Putamen (tissue), 1 donor: ENCODE results near the gene JAG2.

Experiments
- DNase-seq: peaks from one replicate; pipeline ENCODE4 v3.0.0-alpha.2; 2016; ENCODE audit warnings: low spot score

The JAG2 gene

GRCh38 chr14:105168496-105168978 lies at the start of gene JAG2:
Gene JAG2, minus strand, starts transcription at chr14:105168776. Its CDS starts 356 bp downstream, at chr14:105168420.
- peak; percentile 26 for DNase-seq

- no peak for DNase-seq
Observed at GRCh38 chr14:105217774-105218173, 49.2 kb upstream of the JAG2 start.

- DNase-seq: no peak
Observed at GRCh38 chr14:105216490-105217247, 48.1 kb upstream of the JAG2 start.

GRCh38 chr14:105215602-105216001 lies 47.0 kb upstream of the JAG2 start:
- no peak for DNase-seq

GRCh38 chr14:105214324-105214915 lies 45.8 kb upstream of the JAG2 start:
- DNase-seq: no peak

GRCh38 chr14:105213361-105213760 lies 44.8 kb upstream of the JAG2 start:
- no peak for DNase-seq

GRCh38 chr14:105212541-105213300 lies 44.1 kb upstream of the JAG2 start:
- no peak for DNase-seq

GRCh38 chr14:105211758-105212089 lies 43.1 kb upstream of the JAG2 start:
- DNase-seq: no peak

GRCh38 chr14:105211086-105211757 lies 42.6 kb upstream of the JAG2 start:
- no peak for DNase-seq

GRCh38 chr14:105210266-105211025 lies 41.9 kb upstream of the JAG2 start:
- no peak for DNase-seq

- DNase-seq: no peak
Observed at GRCh38 chr14:105209646-105210045, 41.1 kb upstream of the JAG2 start.

GRCh38 chr14:105209091-105209490 lies 40.5 kb upstream of the JAG2 start:
- no peak for DNase-seq

- DNase-seq: no peak
Observed at GRCh38 chr14:105208738-105209075, 40.1 kb upstream of the JAG2 start.

GRCh38 chr14:105207996-105208737 lies 39.6 kb upstream of the JAG2 start:
- DNase-seq: no peak

- no peak for DNase-seq
Observed at GRCh38 chr14:105207460-105207901, 38.9 kb upstream of the JAG2 start.

GRCh38 chr14:105206873-105207272 lies 38.3 kb upstream of the JAG2 start:
- DNase-seq: no peak

GRCh38 chr14:105205673-105206208 lies 37.2 kb upstream of the JAG2 start:
- DNase-seq: no peak

- DNase-seq: no peak
Observed at GRCh38 chr14:105204931-105205672, 36.5 kb upstream of the JAG2 start.

- DNase-seq: no peak
Observed at GRCh38 chr14:105204206-105204930, 35.8 kb upstream of the JAG2 start.
